Neural crest cell (in vitro differentiated cells): ENCODE measurements around the gene SDE2. TPM values are rescaled to one million over a fixed set of nuclear protein-coding genes. Genes with fewer than 3 reads are reported as not detected.
A peak's percentile ranks its signal among the peaks of the same experiment; 100 is the strongest.

ENCODE experiments used
- DNase-seq: peaks from one replicate; pipeline ENCODE4 v3.0.0; 2021; ENCODE audit warnings: low read depth, mixed read lengths, low spot score
- H3K27ac Mint-ChIP-seq: one replicate; pipeline ENCODE4 v1.8.0; 2021; ENCODE audit warnings: mild to moderate bottlenecking, mixed read lengths; ENCODE audit not compliant: unreplicated experiment
- H3K27me3 Mint-ChIP-seq: 2 replicates; pipeline ENCODE4 v1.8.0; 2021; ENCODE audit warnings: low read depth, mild to moderate bottlenecking, mixed read lengths
- H3K36me3 Mint-ChIP-seq: 2 replicates; pipeline ENCODE4 v1.8.0; 2021; ENCODE audit warnings: low read depth, mild to moderate bottlenecking, mixed read lengths
- H3K4me1 Mint-ChIP-seq: 2 replicates; pipeline ENCODE4 v1.8.0; 2021; ENCODE audit warnings: mixed read lengths
- H3K4me3 Mint-ChIP-seq: one replicate; pipeline ENCODE4 v1.8.0; 2021; ENCODE audit warnings: mild to moderate bottlenecking, mixed read lengths
- H3K9me3 Mint-ChIP-seq: 2 replicates; pipeline ENCODE4 v1.8.0; 2021; ENCODE audit warnings: mixed read lengths
- total RNA-seq: library from RNA; stranded (reverse); gene quantifications from 2 replicates; pipeline ENCODE4 v1.2.1, GENCODE V29; 2021
- TF ChIP-seq, protein P1 (sequence below): fragments of 200-600 bp; sonication (generic); conservative IDR thresholded peaks from 2 replicates; pipeline ENCODE4 v1.5.0; 2021; ENCODE audit warnings: antibody characterized with exemption, mild to moderate bottlenecking

SDE2 gene
- total RNA-seq, 1 donor from 2014 or later, result 18.1 TPM

- DNase-seq, result no peak
- Mint-ChIP-seq H3K27ac (no peak overlapping the region), H3K9me3 (no peaks in the 10 kb centered on the region), H3K27me3 (peaks cover 21% of the 10 kb centered on the region), H3K36me3 (no peaks in the 10 kb centered on the region), H3K4me3 (no peak overlapping the region), H3K4me1 (peaks cover 31% of the 10 kb centered on the region)
- TF ChIP-seq, protein P1, sequence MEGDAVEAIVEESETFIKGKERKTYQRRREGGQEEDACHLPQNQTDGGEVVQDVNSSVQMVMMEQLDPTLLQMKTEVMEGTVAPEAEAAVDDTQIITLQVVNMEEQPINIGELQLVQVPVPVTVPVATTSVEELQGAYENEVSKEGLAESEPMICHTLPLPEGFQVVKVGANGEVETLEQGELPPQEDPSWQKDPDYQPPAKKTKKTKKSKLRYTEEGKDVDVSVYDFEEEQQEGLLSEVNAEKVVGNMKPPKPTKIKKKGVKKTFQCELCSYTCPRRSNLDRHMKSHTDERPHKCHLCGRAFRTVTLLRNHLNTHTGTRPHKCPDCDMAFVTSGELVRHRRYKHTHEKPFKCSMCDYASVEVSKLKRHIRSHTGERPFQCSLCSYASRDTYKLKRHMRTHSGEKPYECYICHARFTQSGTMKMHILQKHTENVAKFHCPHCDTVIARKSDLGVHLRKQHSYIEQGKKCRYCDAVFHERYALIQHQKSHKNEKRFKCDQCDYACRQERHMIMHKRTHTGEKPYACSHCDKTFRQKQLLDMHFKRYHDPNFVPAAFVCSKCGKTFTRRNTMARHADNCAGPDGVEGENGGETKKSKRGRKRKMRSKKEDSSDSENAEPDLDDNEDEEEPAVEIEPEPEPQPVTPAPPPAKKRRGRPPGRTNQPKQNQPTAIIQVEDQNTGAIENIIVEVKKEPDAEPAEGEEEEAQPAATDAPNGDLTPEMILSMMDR, result no peak
Measured at GRCh38 chr1:225949041-225949440, 50.1 kb downstream of the SDE2 start.

DNA sequence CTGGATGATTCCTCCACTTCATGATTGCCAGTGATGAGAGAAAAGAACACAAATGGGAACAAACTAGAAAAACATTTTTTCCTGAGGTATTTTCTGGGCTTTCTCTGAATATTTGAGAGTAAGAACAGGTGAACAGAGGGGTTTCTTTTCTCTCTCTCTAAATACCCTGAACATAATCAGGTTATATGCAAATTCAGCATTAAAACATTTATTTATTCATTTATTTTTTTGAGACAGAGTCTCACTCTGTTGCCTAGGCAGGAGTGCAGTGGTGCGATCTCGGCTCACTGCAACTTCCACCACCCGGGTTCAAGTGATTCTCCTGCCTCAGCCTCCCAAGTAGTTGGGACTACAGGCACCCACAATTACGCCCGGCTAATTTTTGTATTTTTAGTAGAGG lies 52.3 kb downstream of the SDE2 start:
- DNase-seq, result no peak
- peaks cover 13% of the 10 kb centered on the region for H3K27me3 Mint-ChIP-seq
- H3K4me3 Mint-ChIP-seq, result no peak overlapping the region
- TF ChIP-seq, protein P1, result no peak
- no peaks in the 10 kb centered on the region for H3K9me3 Mint-ChIP-seq
- H3K27ac Mint-ChIP-seq, result no peak overlapping the region
- peaks cover 38% of the 10 kb centered on the region for H3K4me1 Mint-ChIP-seq
- H3K36me3 Mint-ChIP-seq, result no peaks in the 10 kb centered on the region

- Mint-ChIP-seq H3K27ac (peak overlapping the region; percentile 74), H3K27me3 (peaks cover 9% of the 10 kb centered on the region)
Measured at GRCh38 chr1:225946082-225946620, 53.0 kb downstream of the SDE2 start.

DNA sequence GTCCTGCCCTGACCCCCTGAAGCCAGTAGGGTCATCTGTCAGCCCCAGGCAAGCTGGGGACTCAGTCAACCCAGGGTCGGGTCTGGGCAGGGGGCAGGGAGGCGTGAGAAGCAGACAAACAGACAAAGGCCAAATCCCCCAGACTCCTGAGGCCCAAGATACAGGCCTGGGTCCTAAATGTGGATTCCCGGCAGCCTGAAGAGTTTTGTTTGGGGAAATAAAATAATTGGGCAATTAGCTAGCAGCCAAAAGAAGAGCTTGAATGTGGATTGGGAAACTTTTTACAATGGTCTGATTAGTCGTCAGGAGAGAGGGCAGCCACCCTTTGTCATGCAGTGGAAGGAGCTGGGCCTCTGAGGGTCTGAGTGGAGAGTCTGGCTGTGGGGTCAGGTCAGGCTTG lies 53.6 kb downstream of the SDE2 start:
- Mint-ChIP-seq H3K27ac (peak overlapping the region; percentile 74), H3K36me3 (no peaks in the 10 kb centered on the region), H3K4me3 (peak overlapping the region; percentile 21), H3K27me3 (peaks cover 5% of the 10 kb centered on the region), H3K9me3 (no peaks in the 10 kb centered on the region), H3K4me1 (peaks cover 44% of the 10 kb centered on the region)
- no peak for DNase-seq
- TF ChIP-seq, protein P1, result no peak

More at GRCh38 chr1:225946082-225946620, 53.0 kb downstream of the SDE2 start:
- Mint-ChIP-seq H3K4me3 (no peak overlapping the region), H3K4me1 (peaks cover 44% of the 10 kb centered on the region), H3K36me3 (no peaks in the 10 kb centered on the region), H3K9me3 (no peaks in the 10 kb centered on the region)
- TF ChIP-seq, protein P1, result no peak
- DNase-seq, result no peak

- Mint-ChIP-seq H3K9me3 (no peaks in the 10 kb centered on the region), H3K4me3 (no peak overlapping the region), H3K27me3 (peaks cover 5% of the 10 kb centered on the region), H3K36me3 (no peaks in the 10 kb centered on the region), H3K27ac (peak overlapping the region; percentile 74), H3K4me1 (peaks cover 44% of the 10 kb centered on the region)
- TF ChIP-seq, protein P1, result no peak
- DNase-seq, result no peak
Measured at GRCh38 chr1:225944951-225945350, 54.2 kb downstream of the SDE2 start.

GRCh38 chr1:225944387-225944786 lies 54.8 kb downstream of the SDE2 start:
- peaks cover 5% of the 10 kb centered on the region for H3K27me3 Mint-ChIP-seq
- peaks cover 44% of the 10 kb centered on the region for H3K4me1 Mint-ChIP-seq
- TF ChIP-seq, protein P1, result no peak
- no peak overlapping the region for H3K27ac Mint-ChIP-seq
- H3K36me3 Mint-ChIP-seq, result no peaks in the 10 kb centered on the region
- DNase-seq, result no peak
- no peak overlapping the region for H3K4me3 Mint-ChIP-seq
- no peaks in the 10 kb centered on the region for H3K9me3 Mint-ChIP-seq
